Ovary (tissue), 9 donors: ENCODE measurements around the gene KATNAL1. TPM values are rescaled to one million over a fixed set of nuclear protein-coding genes. Genes with fewer than 3 reads are reported as not detected.

Source experiments
- DNase-seq, 5 donors: peaks; one replicate each; pipeline ENCODE4 v3.0.0-alpha.2; 2019 to 2020
- H3K27ac ChIP-seq, 2 donors: fragments of 200-600 bp; one replicate each; pipeline versions ENCODE4 v1.5.1 to v1.8.0; 2019 to 2022
- H3K27me3 ChIP-seq: fragments of 200-600 bp; one replicate; pipeline ENCODE4 v1.8.0; 2022
- H3K36me3 ChIP-seq: fragments of 200-600 bp; sonication (generic); one replicate; pipeline ENCODE4 v1.5.1; 2019
- H3K4me1 ChIP-seq: one replicate; pipeline ENCODE4 v1.8.1; 2013; ENCODE audit warnings: mild to moderate bottlenecking, moderate library complexity; ENCODE audit not compliant: insufficient read depth
- H3K4me3 ChIP-seq: fragments of 200-600 bp; sonication (generic); one replicate; pipeline ENCODE4 v1.5.1; 2017
- H3K9me3 ChIP-seq, 2 donors: fragments of 200-600 bp in 1 of 2; sonication (generic) in 1 of 2; one replicate each; pipeline versions ENCODE4 v1.5.1 to v1.8.1; 2013 to 2019; ENCODE audit warnings: mild to moderate bottlenecking in 1 of 2, moderate library complexity in 1 of 2
- EP300 ChIP-seq: sonication (generic); formaldehyde crosslinking; IDR thresholded peaks from one replicate; pipeline ENCODE4 v1.6.1; 2017; ENCODE audit warnings: antibody characterized with exemption
- POLR2A ChIP-seq: fragments of 450-650 bp; IDR thresholded peaks from one replicate; pipeline ENCODE4 v1.6.1; 2017; ENCODE audit warnings: antibody characterized with exemption, mild to moderate bottlenecking, moderate library complexity
- WGBS, 3 donors: extraction: QIAGEN DNeasy Blood & Tissue Kit in 1 of 3; methylation state at CpG; one replicate each; pipeline versions ENCODE4 v1.1.5 to v1.1.7; 2013 to 2017; 5-methylcytosine and 5-hydroxymethylcytosine counted together
- intact Hi-C, 4 donors: fragments of 100-400 bp; cut with DNase I; formaldehyde crosslinking; loops; one replicate each; pipeline versions ENCODE4 v1.11.0 to v1.15.1; 2022 to 2023
- polyA plus RNA-seq, 2 donors: library from polyadenylated mRNA; stranded (reverse); fragments of 200-250 nt in 1 of 2; fragments of 350-450 nt in 1 of 2; fragmentation: Illumina TruSeq in 1 of 2; extraction: RNeasy Lipid Tissue Mini Kit (QIAGEN cat#74804) in 1 of 2; gene quantifications; one replicate each; pipeline ENCODE4 v1.2.3, GENCODE V29; 2013 to 2014
- total RNA-seq, 7 donors: library from RNA; depleted of rRNA in 2 of 7; stranded (reverse); fragments of >200 nt in 2 of 7; fragmentation: NEBNext Ultra II Directional in 3 of 7; extraction: Animal tissue kit (Norgen Biotek cat#: 25700) in 3 of 7; gene quantifications; one replicate each; pipeline versions ENCODE4 v1.1.0 to v1.2.4, GENCODE V29; 2016 to 2023
- TF ChIP-seq, protein P1 (sequence below), 3 donors: fragments of 450-650 bp in 2 of 3; fragments of 200-600 bp in 1 of 3; IDR thresholded peaks; one replicate each; pipeline versions ENCODE4 v1.5.1 to v1.8.0; 2016 to 2022; ENCODE audit warnings: antibody characterized with exemption in 3 of 3, mild to moderate bottlenecking in 1 of 3
- donor health status: DM: no; HTN: no; CAD: no; lungs with moderate emphysema.
- donor health status: DM: no; HTN: no; CAD: no.
- donor health status: Bipolar disorder and iron deficiency.
- donor health status: DM: yes; HTN: yes; CAD: no.
- donor health status: DM: no; HTN: no; CAD: no.
- donor health status: DM: yes; HTN: yes; CAD: no.

The KATNAL1 gene
- total and polyA plus RNA-seq, 9 donors, result 2.9 to 23.2 (median 15.7) TPM

DNA sequence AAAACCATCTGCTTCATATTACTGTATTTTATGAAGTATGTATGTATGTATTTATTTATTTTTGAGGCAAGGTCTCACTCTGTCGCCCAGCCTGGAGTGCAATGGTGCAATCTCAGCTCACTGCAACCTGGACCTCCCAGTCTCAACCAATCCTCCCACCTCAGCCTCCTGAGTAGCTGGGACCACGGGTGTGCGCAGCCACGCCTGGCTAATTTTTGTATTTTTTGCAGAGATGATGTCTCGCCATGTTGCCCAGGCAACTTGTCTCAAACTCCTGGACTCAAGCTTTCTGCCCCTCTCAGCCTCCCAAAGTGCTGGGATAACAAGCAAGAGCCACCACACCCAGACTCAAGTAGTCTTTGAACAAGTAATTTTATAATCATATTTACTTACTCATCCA lies 5.5 kb downstream of the KATNAL1 start:
- DNase-seq, result no peak
- TF ChIP-seq, protein P1, sequence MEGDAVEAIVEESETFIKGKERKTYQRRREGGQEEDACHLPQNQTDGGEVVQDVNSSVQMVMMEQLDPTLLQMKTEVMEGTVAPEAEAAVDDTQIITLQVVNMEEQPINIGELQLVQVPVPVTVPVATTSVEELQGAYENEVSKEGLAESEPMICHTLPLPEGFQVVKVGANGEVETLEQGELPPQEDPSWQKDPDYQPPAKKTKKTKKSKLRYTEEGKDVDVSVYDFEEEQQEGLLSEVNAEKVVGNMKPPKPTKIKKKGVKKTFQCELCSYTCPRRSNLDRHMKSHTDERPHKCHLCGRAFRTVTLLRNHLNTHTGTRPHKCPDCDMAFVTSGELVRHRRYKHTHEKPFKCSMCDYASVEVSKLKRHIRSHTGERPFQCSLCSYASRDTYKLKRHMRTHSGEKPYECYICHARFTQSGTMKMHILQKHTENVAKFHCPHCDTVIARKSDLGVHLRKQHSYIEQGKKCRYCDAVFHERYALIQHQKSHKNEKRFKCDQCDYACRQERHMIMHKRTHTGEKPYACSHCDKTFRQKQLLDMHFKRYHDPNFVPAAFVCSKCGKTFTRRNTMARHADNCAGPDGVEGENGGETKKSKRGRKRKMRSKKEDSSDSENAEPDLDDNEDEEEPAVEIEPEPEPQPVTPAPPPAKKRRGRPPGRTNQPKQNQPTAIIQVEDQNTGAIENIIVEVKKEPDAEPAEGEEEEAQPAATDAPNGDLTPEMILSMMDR (IDR thresholded peaks at IDR 0.05), result no peak
- TF ChIP-seq EP300 (no peak), POLR2A (no peak)
- H3K36me3 ChIP-seq, result no peaks in the 10 kb centered on the region
- intact Hi-C loops, result no loop called here
- H3K4me3 ChIP-seq, result no peak overlapping the region
- H3K27me3 ChIP-seq, result no peaks in the 10 kb centered on the region
- no peak overlapping the region for H3K27ac ChIP-seq
- 81 to 88% (median 81%) methylated on average over 5 of the region's 5 CpGs for WGBS, 3 donors
- no peaks in the 10 kb centered on the region for H3K9me3 ChIP-seq
- no peaks in the 10 kb centered on the region for H3K4me1 ChIP-seq

DNA sequence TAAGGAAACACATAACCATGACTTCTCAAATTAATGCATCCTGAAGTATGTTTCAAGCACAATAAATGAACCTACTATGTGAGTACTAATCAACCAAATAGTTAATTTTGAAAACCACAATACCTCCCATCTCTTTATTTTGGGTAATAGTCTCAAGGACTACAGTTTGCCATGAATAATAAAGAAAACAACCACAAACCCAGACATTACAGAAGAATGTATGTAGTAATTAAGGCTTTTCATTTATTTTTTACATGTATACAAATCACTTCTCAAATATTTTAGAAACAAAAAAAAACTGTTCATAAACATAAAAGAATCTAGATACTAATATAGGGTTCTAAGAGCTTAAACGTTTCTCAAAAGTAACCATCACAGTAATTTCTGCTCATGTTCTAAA lies 6.8 kb downstream of the KATNAL1 start:
- WGBS, 3 donors, result 37 to 76% (median 64%) methylated on average over 1 of the region's 1 CpG

DNA sequence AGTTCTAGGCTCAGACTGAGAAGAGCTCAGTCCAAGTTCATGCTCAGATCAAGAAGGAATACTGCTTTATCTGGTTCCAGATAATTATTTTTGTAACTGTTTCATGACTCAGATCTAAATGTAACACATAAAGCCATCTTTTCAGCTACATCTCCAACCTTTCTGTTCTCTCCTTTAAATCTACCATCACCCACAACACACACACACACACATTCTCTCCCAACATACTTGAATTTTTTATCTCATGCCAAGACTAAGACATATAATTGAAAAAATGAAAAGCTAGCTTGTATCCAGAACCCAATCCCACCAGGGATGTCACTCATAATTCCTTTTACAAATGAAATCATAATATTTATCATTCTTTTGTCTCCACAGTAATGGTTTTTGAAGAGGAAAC lies 7.6 kb downstream of the KATNAL1 start:
- TF ChIP-seq EP300 (no peak), POLR2A (no peak)
- TF ChIP-seq, protein P1 (IDR thresholded peaks at IDR 0.05), result no peak
- no peaks in the 10 kb centered on the region for H3K27me3 ChIP-seq
- intact Hi-C loops, result no loop called here
- no peaks in the 10 kb centered on the region for H3K36me3 ChIP-seq
- H3K9me3 ChIP-seq, result no peaks in the 10 kb centered on the region
- H3K4me3 ChIP-seq, result no peak overlapping the region
- no peak for DNase-seq
- no peaks in the 10 kb centered on the region for H3K4me1 ChIP-seq
- no peak overlapping the region for H3K27ac ChIP-seq

More for the DNA sequence above, 6.8 kb downstream of the KATNAL1 start:
- no peaks in the 10 kb centered on the region for H3K4me1 ChIP-seq
- no peak overlapping the region for H3K4me3 ChIP-seq
- H3K9me3 ChIP-seq, result no peaks in the 10 kb centered on the region
- no peaks in the 10 kb centered on the region for H3K36me3 ChIP-seq
- DNase-seq, result no peak
- no peaks in the 10 kb centered on the region for H3K27me3 ChIP-seq
- intact Hi-C loops, result no loop called here
- TF ChIP-seq, protein P1 (IDR thresholded peaks at IDR 0.05), result no peak
- TF ChIP-seq POLR2A (no peak), EP300 (no peak)
- no peak overlapping the region for H3K27ac ChIP-seq

DNA sequence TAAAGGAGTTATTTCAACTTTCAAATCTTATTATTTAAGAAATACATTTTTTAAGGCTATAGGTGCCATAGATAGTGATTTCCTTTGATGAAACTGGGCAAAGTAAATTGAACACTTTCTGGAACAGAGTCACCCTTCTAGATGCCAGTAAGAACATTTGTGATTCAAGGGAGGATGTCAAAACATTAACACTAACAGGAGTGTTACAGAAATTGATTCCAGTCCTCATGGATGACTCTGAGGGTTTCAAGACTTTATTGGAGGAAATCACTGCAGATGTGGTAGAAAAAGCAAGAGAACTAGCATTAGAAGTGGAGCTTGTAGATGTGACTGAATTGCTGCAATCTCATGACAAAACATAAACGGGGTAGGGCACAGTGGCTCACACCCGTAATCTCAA lies 12.2 kb downstream of the KATNAL1 start:
- H3K27me3 ChIP-seq, result no peaks in the 10 kb centered on the region
- no peak overlapping the region for H3K4me3 ChIP-seq
- no peaks in the 10 kb centered on the region for H3K9me3 ChIP-seq
- no peaks in the 10 kb centered on the region for H3K4me1 ChIP-seq
- intact Hi-C loops, result no loop called here
- no peaks in the 10 kb centered on the region for H3K36me3 ChIP-seq
- H3K27ac ChIP-seq, result no peak overlapping the region
- TF ChIP-seq EP300 (no peak), POLR2A (no peak)
- TF ChIP-seq, protein P1 (IDR thresholded peaks at IDR 0.05), result no peak
- WGBS, 3 donors, result 95 to 97% (median 97%) methylated on average over 2 of the region's 2 CpGs
- DNase-seq, result no peak

DNA sequence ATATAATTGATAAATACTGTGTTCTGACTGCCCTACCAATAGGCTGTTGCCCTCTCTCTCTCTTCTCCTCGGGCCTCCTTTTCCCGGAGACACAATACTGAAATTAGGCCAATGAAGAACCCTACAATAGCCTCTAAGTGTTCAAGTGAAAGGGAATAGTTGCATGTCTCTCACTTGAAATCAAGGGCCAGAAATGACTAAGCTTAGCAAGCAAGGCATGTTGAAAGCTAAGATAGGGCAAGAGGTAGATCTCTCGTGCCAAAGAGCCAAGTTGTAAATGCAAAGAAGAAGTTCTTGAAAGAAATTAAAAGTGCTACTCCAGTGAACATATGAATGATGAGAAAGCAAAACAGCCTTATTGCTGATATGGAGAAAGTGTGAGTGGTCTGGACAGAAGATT lies 13.3 kb downstream of the KATNAL1 start:
- peaks cover 1% of the 10 kb centered on the region for H3K4me1 ChIP-seq
- intact Hi-C loops, result no loop called here
- no peaks in the 10 kb centered on the region for H3K36me3 ChIP-seq
- no peak overlapping the region for H3K4me3 ChIP-seq
- no peak overlapping the region for H3K27ac ChIP-seq
- WGBS, 3 donors, result 48 to 89% (median 89%) methylated on average over 3 of the region's 3 CpGs
- no peaks in the 10 kb centered on the region for H3K27me3 ChIP-seq
- DNase-seq, result no peak
- H3K9me3 ChIP-seq, result no peaks in the 10 kb centered on the region
- no peak for TF ChIP-seq EP300
- no peak for TF ChIP-seq POLR2A
- TF ChIP-seq, protein P1 (IDR thresholded peaks at IDR 0.05), result no peak
